ENCODE results near the gene KRTAP5-5.

KRTAP5-5 gene

DNA sequence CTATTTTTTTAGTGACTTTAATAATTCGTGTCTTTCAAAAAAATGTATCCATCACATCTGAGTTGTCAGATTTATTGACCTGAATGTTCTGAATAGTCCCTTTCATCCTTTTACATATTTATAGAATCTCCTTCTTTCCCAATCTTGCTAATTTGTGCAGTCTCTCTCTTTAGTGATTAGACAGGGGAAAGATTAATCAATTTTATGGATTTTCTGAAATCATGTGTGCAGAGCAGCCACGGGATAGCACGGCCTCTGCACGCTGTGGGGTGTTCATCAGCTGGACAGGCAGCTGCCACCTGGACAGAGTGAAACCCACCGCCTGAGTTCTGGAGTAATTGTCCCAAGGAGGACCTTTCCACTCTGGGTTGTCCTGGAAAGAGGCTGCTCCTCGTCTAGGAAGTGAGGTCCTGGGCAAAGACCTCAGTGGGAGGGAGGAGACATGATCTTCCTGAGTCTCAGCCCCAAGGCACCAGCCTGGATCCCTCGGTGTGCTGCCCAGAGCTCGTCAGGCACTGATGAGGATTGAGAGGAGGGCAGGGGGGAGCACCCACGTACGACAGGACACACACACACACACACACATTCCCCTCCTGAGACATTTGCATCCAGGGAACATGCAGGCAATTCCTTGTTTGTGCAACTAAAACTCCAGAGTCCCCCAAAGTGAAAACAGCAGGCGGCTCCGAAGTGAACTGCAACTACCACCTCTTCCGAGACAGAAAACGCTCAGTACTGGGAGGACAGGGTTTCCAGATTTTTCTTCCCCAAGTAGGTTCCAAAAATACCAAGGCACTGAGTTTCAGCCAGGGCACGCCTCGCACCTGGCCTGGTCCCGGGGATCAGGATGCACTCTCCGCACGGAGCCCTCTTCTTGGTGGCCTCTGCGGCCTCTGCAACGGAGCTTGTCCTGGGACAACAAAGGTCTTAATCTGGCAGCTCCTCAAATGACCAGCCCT lies 44.9 kb downstream of the KRTAP5-5 start:
- no peak for DNase-seq (ENCODE audit: low spot score)

DNA sequence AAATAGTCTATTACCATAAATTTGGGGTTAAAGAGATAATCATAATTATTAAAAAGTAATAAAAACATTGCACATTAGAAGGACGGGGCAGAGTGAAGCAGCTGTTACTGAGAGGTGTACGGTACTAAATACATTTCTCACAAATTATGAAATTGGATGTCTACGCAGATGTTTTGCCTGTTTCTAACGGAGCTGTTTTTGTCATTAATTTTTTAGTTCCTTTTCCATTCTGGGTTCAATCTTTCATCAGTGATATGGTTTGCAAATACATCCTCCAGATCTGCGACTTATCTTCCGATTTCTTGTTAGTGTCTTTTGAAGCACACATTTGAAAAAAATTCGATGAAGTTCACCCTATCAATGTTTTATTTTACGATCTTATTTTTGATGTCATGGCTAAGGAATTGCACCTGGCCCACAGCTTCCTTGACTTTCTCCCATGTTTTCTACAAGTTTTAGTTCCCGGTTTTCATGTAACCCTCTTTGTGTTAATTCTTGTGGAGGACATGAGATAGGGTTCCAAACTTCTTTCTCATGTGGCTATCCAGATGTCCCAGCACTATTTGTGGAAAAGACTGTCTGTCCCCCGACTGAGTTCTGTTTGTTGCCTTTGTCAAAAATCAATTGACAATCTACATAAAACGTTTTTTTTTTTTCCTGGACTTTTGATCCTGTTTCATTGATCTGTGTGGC lies 46.1 kb downstream of the KRTAP5-5 start:
- no peak for DNase-seq (ENCODE audit: low spot score)

DNA sequence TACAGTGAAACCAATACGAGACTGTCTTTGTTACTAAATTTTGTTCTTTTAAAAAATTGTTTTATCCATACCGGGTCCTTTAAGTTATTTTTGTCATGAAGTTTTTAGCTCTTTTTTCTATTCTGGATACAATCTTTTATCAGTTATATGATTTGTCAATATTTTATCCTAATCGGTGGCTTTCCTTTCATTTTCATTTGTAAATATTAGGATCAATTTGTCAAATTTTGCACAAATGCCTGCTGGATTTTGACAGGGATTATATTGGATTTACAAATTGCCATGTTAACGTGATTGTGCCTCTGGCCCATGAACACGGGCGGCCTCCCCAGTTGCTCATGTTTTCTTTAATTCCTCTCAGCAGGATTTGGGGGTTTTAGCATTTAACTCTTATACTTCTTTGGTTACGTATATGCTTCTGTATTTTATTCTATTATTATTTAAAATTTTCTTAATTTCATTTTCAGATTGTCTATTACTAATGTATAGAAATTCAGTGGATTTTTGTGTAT lies 46.7 kb downstream of the KRTAP5-5 start:
- no peak for DNase-seq (ENCODE audit: low spot score)

DNA sequence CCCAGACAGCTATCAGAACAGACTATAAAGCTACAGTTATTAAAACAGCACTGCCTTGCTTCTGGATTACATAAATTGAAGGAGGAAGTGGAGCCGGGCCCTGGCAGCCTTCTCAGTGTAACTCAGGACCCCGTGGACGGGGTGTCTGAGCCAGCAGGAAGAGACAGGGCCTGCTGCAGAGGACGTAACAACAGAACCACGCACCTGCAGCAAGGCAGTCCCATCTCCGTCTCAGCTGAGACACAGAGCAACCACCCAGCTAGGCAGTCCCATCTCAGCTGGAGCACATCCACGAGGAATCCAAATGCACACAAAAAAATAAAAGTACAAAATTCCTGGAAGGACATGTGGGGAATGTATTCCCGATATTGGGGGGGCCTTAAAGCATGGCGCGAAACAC lies 50.3 kb downstream of the KRTAP5-5 start:
- DNase-seq (ENCODE audit: low spot score) = no peak
